HUES6 (cell line): ENCODE measurements around the gene EHD4.

Source experiments
- H3K27ac ChIP-seq: 2 replicates; pipeline ENCODE4 v1.7.0; 2013; ENCODE audit warnings: low read depth, mild to moderate bottlenecking, low read length, inconsistent platforms
- H3K27me3 ChIP-seq: 2 replicates; pipeline ENCODE4 v1.6.1; 2013; ENCODE audit warnings: low read length; ENCODE audit not compliant: control insufficient read depth, insufficient read depth
- H3K36me3 ChIP-seq: 2 replicates; pipeline ENCODE4 v1.6.1; 2013; ENCODE audit warnings: low read length; ENCODE audit not compliant: control insufficient read depth, insufficient read depth
- H3K4me1 ChIP-seq: 2 replicates; pipeline ENCODE4 v1.6.1; 2013; ENCODE audit warnings: low read length; ENCODE audit not compliant: control insufficient read depth, insufficient read depth
- H3K4me3 ChIP-seq: 2 replicates; pipeline ENCODE4 v1.5.1; 2013; ENCODE audit warnings: low read depth, low read length
- H3K9ac ChIP-seq: one replicate; pipeline ENCODE4 v1.6.1; 2013; ENCODE audit warnings: mild to moderate bottlenecking, low read length
- H3K9me3 ChIP-seq: 2 replicates; pipeline ENCODE4 v1.6.1; 2013; ENCODE audit warnings: low read depth, low read length; ENCODE audit not compliant: control insufficient read depth, insufficient read depth

The EHD4 gene

DNA sequence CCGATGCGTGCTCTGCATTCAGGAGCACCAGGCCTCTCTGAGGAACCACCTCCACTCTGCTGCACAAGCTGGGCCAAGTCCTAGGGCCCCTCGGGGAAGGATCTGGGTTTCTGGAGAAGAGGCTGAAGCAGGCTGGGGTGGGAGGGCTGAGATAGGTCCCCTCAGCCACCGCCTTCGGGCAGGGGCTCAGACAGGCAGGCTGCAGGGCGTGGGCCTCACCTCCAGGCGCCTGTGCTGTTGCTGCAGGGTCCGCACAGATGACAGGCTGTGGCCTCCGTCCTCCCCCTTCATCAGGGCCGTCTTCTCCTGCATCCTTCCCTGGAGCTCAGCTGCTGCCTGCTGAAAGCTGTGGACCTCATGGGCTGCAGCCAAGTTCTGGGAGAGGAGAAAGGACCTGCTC is 118.5 kb downstream of the EHD4 start:
- Histone ChIP-seq H3K4me1 (peaks cover 28% of the 10 kb centered on the region; the same call in 1 of the 2 replicates), H3K4me3 (no peak overlapping the region), H3K9me3 (no peaks in the 10 kb centered on the region), H3K36me3 (peaks cover 5% of the 10 kb centered on the region; the same call in 1 of the 2 replicates), H3K9ac (peak overlapping the region; percentile 6), H3K27me3 (no peaks in the 10 kb centered on the region), H3K27ac (no peak overlapping the region)

DNA sequence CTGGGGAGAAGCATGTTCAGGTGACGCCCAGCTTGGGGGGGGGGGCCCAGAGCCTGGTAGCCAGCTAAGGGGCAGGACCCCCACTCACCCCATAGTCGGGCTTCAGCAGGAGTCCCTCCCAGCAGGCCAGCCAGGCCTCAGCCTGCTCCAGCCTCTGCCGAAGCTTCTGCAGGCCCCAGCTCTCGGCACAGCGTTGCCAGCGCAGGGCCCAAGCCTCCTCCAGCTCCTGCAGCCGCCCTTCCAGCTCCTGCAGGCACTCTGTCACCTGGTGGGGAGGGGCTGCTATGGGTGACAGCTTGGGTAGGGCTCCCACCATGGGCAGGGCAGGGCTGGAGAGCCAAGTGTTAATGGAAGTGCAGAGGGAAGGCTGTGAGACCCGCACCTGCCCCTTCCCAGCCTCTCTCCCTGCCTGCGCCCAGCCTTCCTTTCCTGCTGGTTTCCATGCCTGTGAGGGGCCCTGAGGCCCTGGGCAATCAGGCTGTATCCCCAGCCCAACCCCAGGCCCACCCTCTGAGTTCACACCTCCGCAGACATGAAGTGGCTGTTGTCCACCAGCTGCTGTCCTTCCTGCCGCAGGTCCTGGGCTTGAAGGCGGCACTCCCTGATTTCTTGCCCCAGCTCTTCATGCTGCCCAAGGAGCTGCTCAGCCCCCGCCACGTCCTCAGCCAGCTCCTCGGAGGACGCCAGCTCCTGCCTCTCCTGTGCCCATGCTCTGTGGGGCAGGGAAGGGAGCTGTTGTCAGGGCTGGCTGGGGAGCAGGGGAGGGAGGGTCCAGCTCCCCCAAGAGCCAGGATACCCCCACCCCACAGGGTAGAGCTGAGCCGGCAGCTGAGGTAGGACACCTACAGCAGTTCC is 119.4 kb downstream of the EHD4 start:
- Histone ChIP-seq H3K9ac (no peak overlapping the region), H3K4me3 (no peak overlapping the region), H3K27me3 (no peaks in the 10 kb centered on the region), H3K9me3 (no peaks in the 10 kb centered on the region), H3K27ac (no peak overlapping the region), H3K36me3 (peaks cover 13% of the 10 kb centered on the region), H3K4me1 (peaks cover 28% of the 10 kb centered on the region; the same call in 1 of the 2 replicates)

DNA sequence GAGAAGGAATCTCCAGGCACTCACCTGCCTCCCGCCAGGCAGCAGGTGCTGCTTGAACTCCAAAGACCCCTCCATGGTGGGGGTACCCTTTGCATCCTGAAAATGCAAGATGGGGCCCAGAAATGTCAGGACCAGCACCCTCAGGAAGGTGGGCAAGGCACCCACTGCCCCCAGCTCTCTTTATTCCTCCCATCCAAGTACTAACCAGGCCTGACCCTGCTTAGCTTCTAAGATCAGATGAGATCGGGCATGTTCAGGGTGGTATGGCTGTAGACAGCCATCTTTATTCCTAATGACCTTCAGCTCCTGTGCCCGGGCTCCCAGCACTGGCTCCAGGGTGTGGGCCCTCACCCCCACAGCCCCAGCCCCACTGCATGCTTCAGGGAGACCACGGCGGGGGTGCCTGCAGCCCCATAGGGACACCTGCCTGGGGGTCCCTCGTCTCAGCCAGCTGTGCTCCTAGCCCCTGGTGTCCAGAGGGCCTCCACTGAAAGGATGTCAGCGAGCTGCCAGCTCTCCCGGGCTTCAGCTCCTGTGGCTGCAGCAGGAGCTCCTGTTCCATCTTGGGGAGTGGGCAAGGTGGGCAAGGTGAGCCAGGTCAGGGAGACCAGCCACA is 120.5 kb downstream of the EHD4 start:
- H3K9me3 ChIP-seq, result no peaks in the 10 kb centered on the region
- H3K4me1 ChIP-seq, result peaks cover 28% of the 10 kb centered on the region; the same call in 1 of the 2 replicates
- no peak overlapping the region for H3K4me3 ChIP-seq
- peaks cover 24% of the 10 kb centered on the region for H3K36me3 ChIP-seq
- H3K27ac ChIP-seq, result peak overlapping the region; percentile 29; the same call in 1 of the 2 replicates
- H3K9ac ChIP-seq, result no peak overlapping the region
- H3K27me3 ChIP-seq, result no peaks in the 10 kb centered on the region

GRCh38 chr15:41851167-41851523 is 121.2 kb downstream of the EHD4 start:
- Histone ChIP-seq H3K4me3 (no peak overlapping the region), H3K9me3 (no peaks in the 10 kb centered on the region), H3K36me3 (peaks cover 32% of the 10 kb centered on the region), H3K27me3 (no peaks in the 10 kb centered on the region), H3K9ac (no peak overlapping the region), H3K27ac (no peak overlapping the region), H3K4me1 (peaks cover 28% of the 10 kb centered on the region; the same call in 1 of the 2 replicates)

GRCh38 chr15:41850482-41851166 is 121.7 kb downstream of the EHD4 start:
- peaks cover 27% of the 10 kb centered on the region; the same call in 1 of the 2 replicates for H3K4me1 ChIP-seq
- no peak overlapping the region for H3K27ac ChIP-seq

DNA sequence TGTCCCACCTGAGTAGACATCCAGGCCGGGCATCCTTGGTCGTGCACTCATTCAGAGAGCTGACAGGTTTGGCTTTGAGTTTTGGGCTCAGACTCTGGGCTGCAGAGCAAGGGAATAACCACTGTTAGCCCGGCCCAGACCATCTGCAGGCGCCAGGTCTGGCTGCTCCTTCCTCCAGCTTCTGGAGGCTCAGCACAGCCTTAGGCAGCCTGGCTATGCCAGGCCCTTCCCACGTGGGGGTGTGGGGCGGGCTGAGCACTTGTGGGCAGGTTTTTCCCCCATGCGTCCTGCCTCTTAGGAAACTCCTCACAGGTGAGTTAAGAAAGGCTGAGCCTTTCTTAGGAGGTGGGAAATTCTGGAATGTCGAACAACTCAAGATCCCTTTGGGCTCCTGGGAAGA is 122.5 kb downstream of the EHD4 start:
- Histone ChIP-seq H3K4me1 (peaks cover 19% of the 10 kb centered on the region; the same call in 1 of the 2 replicates), H3K36me3 (peaks cover 37% of the 10 kb centered on the region), H3K27me3 (no peaks in the 10 kb centered on the region), H3K9ac (no peak overlapping the region), H3K4me3 (no peak overlapping the region), H3K27ac (no peak overlapping the region), H3K9me3 (no peaks in the 10 kb centered on the region)

More at GRCh38 chr15:41850482-41851166, 121.7 kb downstream of the EHD4 start:
- H3K4me3 ChIP-seq, result no peak overlapping the region
- peaks cover 36% of the 10 kb centered on the region for H3K36me3 ChIP-seq
- no peaks in the 10 kb centered on the region for H3K27me3 ChIP-seq
- no peaks in the 10 kb centered on the region for H3K9me3 ChIP-seq
- no peak overlapping the region for H3K9ac ChIP-seq

GRCh38 chr15:41849204-41849603 is 123.2 kb downstream of the EHD4 start:
- H3K36me3 ChIP-seq, result peaks cover 41% of the 10 kb centered on the region
- no peaks in the 10 kb centered on the region for H3K9me3 ChIP-seq
- no peak overlapping the region for H3K27ac ChIP-seq
- H3K4me3 ChIP-seq, result no peak overlapping the region
- no peak overlapping the region for H3K9ac ChIP-seq
- H3K27me3 ChIP-seq, result no peaks in the 10 kb centered on the region
- H3K4me1 ChIP-seq, result peaks cover 19% of the 10 kb centered on the region; the same call in 1 of the 2 replicates

- H3K4me1 ChIP-seq, result peaks cover 16% of the 10 kb centered on the region; the same call in 1 of the 2 replicates
- H3K9ac ChIP-seq, result no peak overlapping the region
- no peaks in the 10 kb centered on the region for H3K9me3 ChIP-seq
- no peaks in the 10 kb centered on the region for H3K27me3 ChIP-seq
- no peak overlapping the region for H3K27ac ChIP-seq
- peaks cover 44% of the 10 kb centered on the region for H3K36me3 ChIP-seq
- H3K4me3 ChIP-seq, result no peak overlapping the region
Measured at GRCh38 chr15:41848631-41849030, 123.7 kb downstream of the EHD4 start.

DNA sequence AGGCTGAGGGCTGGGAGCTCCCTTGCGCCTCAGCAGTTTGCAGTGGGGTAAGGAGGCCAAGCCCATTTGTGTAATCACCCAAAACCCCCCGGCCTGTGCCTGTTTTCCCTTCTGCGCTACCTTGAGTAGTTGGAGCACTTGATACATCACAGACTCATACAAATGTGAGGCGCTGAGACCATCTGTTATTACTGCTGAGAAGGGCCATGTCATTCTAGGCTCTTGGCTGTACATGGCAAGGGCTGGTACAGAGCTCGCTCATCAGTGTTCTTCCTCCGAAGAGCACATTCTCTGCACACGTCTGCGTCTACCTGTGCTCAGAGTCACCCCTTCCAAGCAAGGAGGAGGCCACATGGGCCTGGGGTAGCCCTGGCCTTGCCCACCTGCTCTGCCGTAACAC is 124.4 kb downstream of the EHD4 start:
- H3K4me1 ChIP-seq, result peaks cover 10% of the 10 kb centered on the region; the same call in 1 of the 2 replicates
- H3K36me3 ChIP-seq, result peaks cover 46% of the 10 kb centered on the region
- no peaks in the 10 kb centered on the region for H3K27me3 ChIP-seq
- H3K27ac ChIP-seq, result no peak overlapping the region
- H3K9ac ChIP-seq, result no peak overlapping the region
- no peak overlapping the region for H3K4me3 ChIP-seq
- no peaks in the 10 kb centered on the region for H3K9me3 ChIP-seq

- no peak overlapping the region for H3K27ac ChIP-seq
- H3K9ac ChIP-seq, result no peak overlapping the region
- H3K36me3 ChIP-seq, result peaks cover 46% of the 10 kb centered on the region
Measured at GRCh38 chr15:41847206-41847605, 125.2 kb downstream of the EHD4 start.

More at GRCh38 chr15:41847206-41847605, 125.2 kb downstream of the EHD4 start:
- Histone ChIP-seq H3K4me3 (no peak overlapping the region), H3K27me3 (no peaks in the 10 kb centered on the region), H3K9me3 (no peaks in the 10 kb centered on the region), H3K4me1 (peaks cover 2% of the 10 kb centered on the region; the same call in 1 of the 2 replicates)
